H9 (cell line): ENCODE results near the gene PGBD5. TPM values are rescaled to one million over a fixed set of nuclear protein-coding genes. Genes with fewer than 3 reads are reported as not detected.

ENCODE experiments used
- DNase-seq: peaks from one replicate; pipeline ENCODE4 v3.0.0-alpha.2; 2017
- H2AFZ ChIP-seq: one replicate; pipeline ENCODE4 v1.6.1; 2013; ENCODE audit warnings: mild to moderate bottlenecking, low read length, control low read depth, moderate library complexity
- H2AK5ac ChIP-seq: 2 replicates; pipeline ENCODE4 v1.6.1; 2013; ENCODE audit warnings: low read length, control low read depth, mixed read lengths; ENCODE audit not compliant: insufficient read length
- H2BK120ac ChIP-seq: one replicate; pipeline ENCODE4 v1.6.1; 2013; ENCODE audit warnings: low read depth, mild to moderate bottlenecking, low read length, control low read depth, inconsistent platforms; ENCODE audit not compliant: poor library complexity, severe bottlenecking
- H2BK12ac ChIP-seq: 2 replicates; pipeline ENCODE4 v1.6.1; 2013; ENCODE audit warnings: low read length, control low read depth, mixed read lengths, low read depth; ENCODE audit not compliant: insufficient read length
- H2BK15ac ChIP-seq: 2 replicates; pipeline ENCODE4 v1.6.1; 2013; ENCODE audit warnings: low read depth, low read length, control low read depth
- H2BK20ac ChIP-seq: one replicate; pipeline ENCODE4 v1.6.1; 2013; ENCODE audit warnings: low read depth, mild to moderate bottlenecking, low read length, control low read depth, inconsistent platforms; ENCODE audit not compliant: poor library complexity, severe bottlenecking
- H2BK5ac ChIP-seq: 2 replicates; pipeline ENCODE4 v1.6.1; 2013; ENCODE audit warnings: low read length, control low read depth, mixed read lengths; ENCODE audit not compliant: insufficient read length
- H3K14ac ChIP-seq: 2 replicates; pipeline ENCODE4 v1.6.1; 2013; ENCODE audit warnings: low read length, control low read depth; ENCODE audit not compliant: insufficient read depth
- H3K18ac ChIP-seq: 2 replicates; pipeline ENCODE4 v1.6.1; 2013; ENCODE audit warnings: low read depth, mild to moderate bottlenecking, mixed read lengths, low read length, control low read depth; ENCODE audit not compliant: insufficient read length
- H3K23ac ChIP-seq: 2 replicates; pipeline ENCODE4 v1.6.1; 2013; ENCODE audit warnings: low read length, control low read depth, mixed read lengths, low read depth; ENCODE audit not compliant: insufficient read length
- H3K23me2 ChIP-seq: 2 replicates; pipeline ENCODE4 v1.6.1; 2013; ENCODE audit warnings: low read depth, mild to moderate bottlenecking, mixed read lengths, low read length, control low read depth; ENCODE audit not compliant: insufficient read length, poor library complexity, severe bottlenecking
- H3K27ac ChIP-seq: 2 replicates; pipeline ENCODE4 v1.5.1; 2013; ENCODE audit warnings: low read length, control low read depth, mixed read lengths, low read depth; ENCODE audit not compliant: insufficient read length
- H3K27me3 ChIP-seq: 2 replicates; pipeline ENCODE4 v1.6.1; 2013; ENCODE audit warnings: low read length, control low read depth, inconsistent platforms; ENCODE audit not compliant: insufficient read depth
- H3K4ac ChIP-seq: 2 replicates; pipeline ENCODE4 v1.6.1; 2013; ENCODE audit warnings: low read depth, mild to moderate bottlenecking, control low read depth, inconsistent platforms, low read length, moderate library complexity
- H3K4me1 ChIP-seq: 2 replicates; pipeline ENCODE4 v1.6.1; 2013; ENCODE audit warnings: low read length, control low read depth, inconsistent platforms; ENCODE audit not compliant: insufficient read depth
- H3K4me2 ChIP-seq: 2 replicates; pipeline ENCODE4 v1.6.1; 2013; ENCODE audit warnings: low read length, control low read depth, mixed read lengths; ENCODE audit not compliant: insufficient read length, insufficient read depth
- H3K56ac ChIP-seq: 2 replicates; pipeline ENCODE4 v1.6.1; 2013; ENCODE audit warnings: low read depth, mild to moderate bottlenecking, mixed read lengths, low read length, control low read depth; ENCODE audit not compliant: insufficient read length
- H3K79me1 ChIP-seq: 2 replicates; pipeline ENCODE4 v1.6.1; 2013; ENCODE audit warnings: low read depth, mild to moderate bottlenecking, moderate library complexity, low read length, control low read depth, inconsistent platforms; ENCODE audit not compliant: insufficient read depth, poor library complexity, severe bottlenecking
- H3K79me2 ChIP-seq: 2 replicates; pipeline ENCODE4 v1.6.1; 2013; ENCODE audit warnings: low read length, control low read depth, inconsistent platforms; ENCODE audit not compliant: insufficient read depth
- H3K9ac ChIP-seq: 2 replicates; pipeline ENCODE4 v1.6.1; 2013; ENCODE audit warnings: low read length, control low read depth, mixed read lengths; ENCODE audit not compliant: insufficient read length; ENCODE audit errors: extremely low read depth
- H3K9me3 ChIP-seq: one replicate; pipeline ENCODE4 v1.6.1; 2013; ENCODE audit warnings: low read depth, low read length, inconsistent platforms; ENCODE audit not compliant: control insufficient read depth
- H3T11ph ChIP-seq: one replicate; pipeline ENCODE4 v1.6.1; 2013; ENCODE audit warnings: mild to moderate bottlenecking, low read length, control low read depth, inconsistent platforms
- H4K20me1 ChIP-seq: one replicate; pipeline ENCODE4 v1.6.1; 2013; ENCODE audit not compliant: control insufficient read depth, insufficient read length, insufficient read depth
- H4K5ac ChIP-seq: 2 replicates; pipeline ENCODE4 v1.6.1; 2013; ENCODE audit warnings: low read depth, mild to moderate bottlenecking, mixed read lengths, low read length, control low read depth; ENCODE audit not compliant: insufficient read length
- H4K8ac ChIP-seq: replicated peaks from 2 replicates; pipeline ENCODE4 v1.6.1; 2013; ENCODE audit warnings: low read length, control low read depth, mixed read lengths, low read depth; ENCODE audit not compliant: insufficient read length
- H4K91ac ChIP-seq: 2 replicates; pipeline ENCODE4 v1.6.1; 2013; ENCODE audit warnings: low read depth, mild to moderate bottlenecking, moderate library complexity, mixed read lengths, low read length, control low read depth; ENCODE audit not compliant: insufficient read length
- H3K27ac Mint-ChIP-seq, 3 experiments: 2 replicates in 2 of 3; 3 replicates in 1 of 3; pipeline ENCODE4 v1.8.0; 2020 to 2021; ENCODE audit warnings: mixed read lengths in 3 of 3, mild to moderate bottlenecking in 1 of 3, moderate library complexity in 1 of 3
- H3K27me3 Mint-ChIP-seq: 2 replicates; pipeline ENCODE4 v1.8.0; 2021; ENCODE audit warnings: low read depth, mild to moderate bottlenecking, moderate library complexity, mixed read lengths
- H3K36me3 Mint-ChIP-seq, 3 experiments: 2 replicates in 2 of 3; 3 replicates in 1 of 3; pipeline ENCODE4 v1.8.0; 2020 to 2021; ENCODE audit warnings: low read depth in 3 of 3, mixed read lengths in 3 of 3; ENCODE audit not compliant: insufficient read depth in 1 of 3
- H3K4me1 Mint-ChIP-seq, 2 experiments: 2 replicates each; pipeline ENCODE4 v1.8.0; 2020; ENCODE audit warnings: mixed read lengths in 2 of 2
- H3K4me3 Mint-ChIP-seq, 2 experiments: 2 replicates in 1 of 2; 3 replicates in 1 of 2; pipeline ENCODE4 v1.8.0; 2020 to 2021; ENCODE audit warnings: mild to moderate bottlenecking in 2 of 2, mixed read lengths in 2 of 2, moderate library complexity in 1 of 2
- H3K9me3 Mint-ChIP-seq, 2 experiments: 2 replicates in 1 of 2; 3 replicates in 1 of 2; pipeline ENCODE4 v1.8.0; 2020; ENCODE audit warnings: mild to moderate bottlenecking in 2 of 2, mixed read lengths in 2 of 2, moderate library complexity in 1 of 2
- CTCF ChIP-seq: fragments of 200-600 bp; sonication (generic); conservative IDR thresholded peaks from 3 replicates; pipeline ENCODE4 v1.8.0; 2021; ENCODE audit warnings: antibody characterized with exemption, mild to moderate bottlenecking
- WGBS: extraction: QIAGEN DNeasy Blood & Tissue Kit; methylation state at CpG from one replicate; pipeline ENCODE4 v1.1.7; 2013; ENCODE audit warnings: missing lambda C conversion rate, low lambda C conversion rate, mixed read lengths; ENCODE audit not compliant: insufficient read length; ENCODE audit errors: extremely low coverage; 5-methylcytosine and 5-hydroxymethylcytosine counted together
- total RNA-seq: library from RNA; stranded (reverse); gene quantifications from 2 replicates; pipeline ENCODE4 v1.2.1, GENCODE V29; 2021

The PGBD5 gene
- total RNA-seq, 1 experiment from 2014 or later, result 19.1 TPM

GRCh38 chr1:230431527-230431926, 5.4 kb upstream of the PGBD5 start:
- no peak for DNase-seq
- no peaks in the 10 kb centered on the region for H3K79me2 ChIP-seq
- no peak overlapping the region for H2AFZ ChIP-seq
- H4K8ac ChIP-seq, result no peak overlapping the region
- no peak overlapping the region for H4K5ac ChIP-seq
- H2BK20ac ChIP-seq, result no peak overlapping the region
- no peak overlapping the region for H3T11ph ChIP-seq
- Mint-ChIP-seq H3K4me3 (no peak overlapping the region), H3K27me3 (no peaks in the 10 kb centered on the region), H3K9me3 (peaks cover 2 to 3% of the 10 kb centered on the region in 2 experiments; a peak in 4 of 5 replicates), H3K36me3 (peaks cover 0 to 3% (median under 1%) of the 10 kb centered on the region in 3 experiments; a peak in 1 of 7 replicates), H3K27ac (no peak overlapping the region), H3K4me1 (peaks cover 32 to 45% of the 10 kb centered on the region in 2 experiments)
- no peak overlapping the region for H3K4me2 ChIP-seq
- H3K4me1 ChIP-seq, result peaks cover 8% of the 10 kb centered on the region
- no peaks in the 10 kb centered on the region for H3K79me1 ChIP-seq
- H3K27me3 ChIP-seq, result no peaks in the 10 kb centered on the region
- no peak overlapping the region for H3K4ac ChIP-seq
- no peak overlapping the region for H3K27ac ChIP-seq
- H3K23ac ChIP-seq, result no peak overlapping the region
- no CpG with 5 or more reads among the region's 3 CpGs for WGBS
- no peak overlapping the region for H4K91ac ChIP-seq
- H2BK5ac ChIP-seq, result no peak overlapping the region
- no peak overlapping the region for H2BK120ac ChIP-seq
- H3K14ac ChIP-seq, result no peak overlapping the region
- H2BK15ac ChIP-seq, result no peak overlapping the region
- no peaks in the 10 kb centered on the region for H3K23me2 ChIP-seq
- no peak overlapping the region for H2BK12ac ChIP-seq
- no peaks in the 10 kb centered on the region for H3K9me3 ChIP-seq
- H3K9ac ChIP-seq, result no peak overlapping the region
- no peaks in the 10 kb centered on the region for H4K20me1 ChIP-seq
- no peak overlapping the region for H3K18ac ChIP-seq
- TF ChIP-seq CTCF, result no peak
- no peak overlapping the region for H2AK5ac ChIP-seq
- H3K56ac ChIP-seq, result no peak overlapping the region
